NOMO-1 treated with DMSO at 0.1 percent for 48 hours (cell line): ENCODE results near the gene KRTAP4-12.
A peak's percentile ranks its signal among the peaks of the same experiment; 100 is the strongest.
"Not testable (repeated sequence)": the region's sequence is repeated elsewhere in the genome, so short reads cannot be mapped to it uniquely, and the experiment has no call there.

ENCODE experiments used
- DNase-seq: peaks from one replicate; lab custom pipeline; 2025; ENCODE audit not compliant: unreplicated experiment; lab: John Stamatoyannopoulos, UW

Gene KRTAP4-12

GRCh38 chr17:41123991-41124371 is at the start of gene KRTAP4-12:
Gene KRTAP4-12, minus strand, starts transcription at chr17:41124182. Its CDS starts 60 bp downstream, at chr17:41124122.
- DNase-seq: not testable (repeated sequence)

- DNase-seq: no peak
Measured at GRCh38 chr17:41171886-41172285, 47.9 kb upstream of the KRTAP4-12 start.

- DNase-seq: no peak
Measured at GRCh38 chr17:41168121-41168520, 44.1 kb upstream of the KRTAP4-12 start, which contains the start of gene KRTAP4-3. Gene KRTAP4-3, minus strand, starts transcription at chr17:41168221. Its CDS starts 49 bp downstream, at chr17:41168172.

GRCh38 chr17:41167561-41167960 is 43.6 kb upstream of the KRTAP4-12 start:
- DNase-seq: no peak

- no peak for DNase-seq
Measured at GRCh38 chr17:41163828-41164227, 39.8 kb upstream of the KRTAP4-12 start.

GRCh38 chr17:41160648-41161047 is 36.7 kb upstream of the KRTAP4-12 start, which contains the start of gene KRTAP4-4:
Gene KRTAP4-4, minus strand, starts transcription at chr17:41160748. Its CDS starts 57 bp downstream, at chr17:41160691.
- DNase-seq: no peak

- DNase-seq: not testable (repeated sequence)
Measured at GRCh38 chr17:41160190-41160589, 36.2 kb upstream of the KRTAP4-12 start.

GRCh38 chr17:41153856-41154255 is 29.9 kb upstream of the KRTAP4-12 start:
- no peak for DNase-seq

GRCh38 chr17:41151525-41151924 is 27.5 kb upstream of the KRTAP4-12 start:
- DNase-seq: no peak

- no peak for DNase-seq
Measured at GRCh38 chr17:41150026-41150425, 26.0 kb upstream of the KRTAP4-12 start.

GRCh38 chr17:41149652-41149985 is 25.6 kb upstream of the KRTAP4-12 start, which contains the start of gene KRTAP4-5:
Gene KRTAP4-5, minus strand, starts transcription at chr17:41149825. Its CDS starts 58 bp downstream, at chr17:41149767.
- DNase-seq: no peak

GRCh38 chr17:41148971-41149651 is 25.1 kb upstream of the KRTAP4-12 start:
- not testable (repeated sequence) for DNase-seq

GRCh38 chr17:41147531-41148204 is 23.7 kb upstream of the KRTAP4-12 start:
- no peak for DNase-seq

GRCh38 chr17:41145261-41145660 is 21.3 kb upstream of the KRTAP4-12 start:
- no peak for DNase-seq

GRCh38 chr17:41144846-41145245 is 20.9 kb upstream of the KRTAP4-12 start:
- DNase-seq: no peak

- DNase-seq: no peak
Measured at GRCh38 chr17:41141361-41141760, 17.4 kb upstream of the KRTAP4-12 start.

GRCh38 chr17:41140360-41141131 is 16.6 kb upstream of the KRTAP4-12 start, which contains the start of gene KRTAP4-6:
Gene KRTAP4-6, minus strand, starts transcription at chr17:41140544. Its CDS starts 57 bp downstream, at chr17:41140487.
- no peak for DNase-seq

GRCh38 chr17:41139865-41140264 is 15.9 kb upstream of the KRTAP4-12 start:
- DNase-seq: not testable (repeated sequence)

GRCh38 chr17:41133880-41134735 is 10.1 kb upstream of the KRTAP4-12 start:
- no peak for DNase-seq

- DNase-seq: peak; percentile 35
Measured at GRCh38 chr17:41131979-41132378, 8.0 kb upstream of the KRTAP4-12 start.
